Hepatocyte (in vitro differentiated cells): ENCODE measurements around the gene FLVCR2. TPM values are rescaled to one million over a fixed set of nuclear protein-coding genes. Genes with fewer than 3 reads are reported as not detected.

Experiments used
- DNase-seq: peaks from one replicate; pipeline ENCODE4 v3.0.0-alpha.2; 2016; ENCODE audit warnings: low spot score
- H2AFZ ChIP-seq: fragments of 200-600 bp; sonication (generic); 2 replicates; pipeline ENCODE4 v1.6.0; 2016; ENCODE audit warnings: antibody characterized with exemption, mild to moderate bottlenecking
- H3K27ac ChIP-seq: fragments of 200-600 bp; sonication (generic); 2 replicates; pipeline ENCODE4 v1.5.1; 2016; ENCODE audit warnings: mild to moderate bottlenecking
- H3K27me3 ChIP-seq: fragments of 200-600 bp; sonication (generic); 2 replicates; pipeline ENCODE4 v1.6.1; 2016
- H3K36me3 ChIP-seq: fragments of 200-600 bp; sonication (generic); replicated peaks from 2 replicates; pipeline ENCODE4 v1.5.1; 2016; ENCODE audit warnings: low read depth; ENCODE audit not compliant: insufficient read depth
- H3K4me1 ChIP-seq: fragments of 200-600 bp; sonication (generic); 2 replicates; pipeline ENCODE4 v1.5.1; 2016; ENCODE audit warnings: mild to moderate bottlenecking, moderate library complexity; ENCODE audit not compliant: insufficient read depth
- H3K4me2 ChIP-seq: fragments of 200-600 bp; sonication (generic); 2 replicates; pipeline ENCODE4 v1.6.0; 2016
- H3K4me3 ChIP-seq: fragments of 200-600 bp; sonication (generic); 2 replicates; pipeline ENCODE4 v1.5.1; 2016; ENCODE audit warnings: mild to moderate bottlenecking
- H3K79me2 ChIP-seq: fragments of 200-600 bp; sonication (generic); 2 replicates; pipeline ENCODE4 v1.6.0; 2017; ENCODE audit warnings: mild to moderate bottlenecking
- H3K9me2 ChIP-seq: fragments of 200-600 bp; sonication (generic); replicated peaks from 2 replicates; pipeline ENCODE4 v1.6.0; 2017; ENCODE audit warnings: mild to moderate bottlenecking; ENCODE audit not compliant: insufficient read depth
- H3K9me3 ChIP-seq: fragments of 200-600 bp; sonication (generic); 2 replicates; pipeline ENCODE4 v1.5.1; 2016; ENCODE audit warnings: low read depth, mild to moderate bottlenecking
- H4K20me1 ChIP-seq: fragments of 200-600 bp; sonication (generic); 2 replicates; pipeline ENCODE4 v1.6.0; 2016; ENCODE audit warnings: mild to moderate bottlenecking; ENCODE audit not compliant: insufficient read depth, poor library complexity, severe bottlenecking
- EZH2 ChIP-seq: fragments of 200-600 bp; sonication (generic); IDR thresholded peaks from 2 replicates; pipeline ENCODE4 v1.6.1; 2016; ENCODE audit warnings: antibody characterized with exemption, mild to moderate bottlenecking, borderline replicate concordance
- EZH2phosphoT487 ChIP-seq: fragments of 200-600 bp; sonication (generic); IDR thresholded peaks from one replicate; pipeline ENCODE4 v1.6.1; 2018; ENCODE audit warnings: antibody characterized with exemption, mild to moderate bottlenecking, low read depth, moderate library complexity; ENCODE audit not compliant: unreplicated experiment, severe bottlenecking
- WGBS: methylation state at CpG from one replicate; pipeline ENCODE4 v1.1.6; 2016; ENCODE audit warnings: low lambda C conversion rate; ENCODE audit errors: missing lambda C conversion rate; 5-methylcytosine and 5-hydroxymethylcytosine counted together
- polyA plus RNA-seq: library from polyadenylated mRNA; unstranded; fragments of >200 nt; fragmentation: Nextera tagmentation; extraction: Ambion mirVana; gene quantifications from 2 replicates; pipeline ENCODE4 v1.2.1, GENCODE V29; 2016
- total RNA-seq: library from RNA; depleted of rRNA; stranded (reverse); fragments of >200 nt; gene quantifications from 2 replicates; pipeline ENCODE4 v1.2.3, GENCODE V29; 2014
- TF ChIP-seq, protein P1 (sequence below): fragments of 200-600 bp; sonication (generic); IDR thresholded peaks from 2 replicates; pipeline ENCODE4 v1.5.1; 2016; ENCODE audit warnings: antibody characterized with exemption, mild to moderate bottlenecking; ENCODE audit not compliant: poor library complexity

FLVCR2 gene
- total and polyA plus RNA-seq, 2 experiments from 2014 or later, result 9.5 to 10.1 TPM

DNA sequence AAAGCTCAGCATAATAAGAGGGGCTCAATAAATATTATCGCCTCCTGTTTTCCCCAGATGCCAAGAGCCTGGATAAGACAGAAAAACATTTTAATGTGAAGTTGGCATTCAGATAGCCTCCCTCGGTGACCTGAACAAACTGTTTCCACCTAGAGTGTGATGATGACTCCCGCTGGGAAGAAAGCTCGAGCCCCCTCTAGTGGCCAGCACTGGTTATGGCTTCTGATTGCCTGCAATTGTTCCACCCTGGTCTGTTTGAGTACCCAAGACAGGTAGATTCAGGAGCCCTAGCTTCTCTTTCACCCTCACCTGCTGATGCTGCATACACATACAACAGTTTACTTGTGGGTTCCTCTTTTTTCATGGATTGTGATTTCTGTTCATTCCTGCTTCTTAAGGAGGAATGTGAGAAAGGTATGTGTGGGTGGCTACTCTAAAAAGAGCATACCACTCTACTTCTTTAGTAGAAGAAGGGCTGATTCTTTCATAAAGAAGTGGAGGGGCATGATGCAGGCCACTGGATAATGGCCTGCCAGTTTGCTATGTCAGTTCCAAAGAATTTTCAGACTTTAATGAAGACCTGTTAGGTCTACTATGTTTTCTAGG is 75.8 kb downstream of the FLVCR2 start:
- no peak overlapping the region for H2AFZ ChIP-seq
- TF ChIP-seq EZH2phosphoT487, result no peak
- TF ChIP-seq, protein P1, sequence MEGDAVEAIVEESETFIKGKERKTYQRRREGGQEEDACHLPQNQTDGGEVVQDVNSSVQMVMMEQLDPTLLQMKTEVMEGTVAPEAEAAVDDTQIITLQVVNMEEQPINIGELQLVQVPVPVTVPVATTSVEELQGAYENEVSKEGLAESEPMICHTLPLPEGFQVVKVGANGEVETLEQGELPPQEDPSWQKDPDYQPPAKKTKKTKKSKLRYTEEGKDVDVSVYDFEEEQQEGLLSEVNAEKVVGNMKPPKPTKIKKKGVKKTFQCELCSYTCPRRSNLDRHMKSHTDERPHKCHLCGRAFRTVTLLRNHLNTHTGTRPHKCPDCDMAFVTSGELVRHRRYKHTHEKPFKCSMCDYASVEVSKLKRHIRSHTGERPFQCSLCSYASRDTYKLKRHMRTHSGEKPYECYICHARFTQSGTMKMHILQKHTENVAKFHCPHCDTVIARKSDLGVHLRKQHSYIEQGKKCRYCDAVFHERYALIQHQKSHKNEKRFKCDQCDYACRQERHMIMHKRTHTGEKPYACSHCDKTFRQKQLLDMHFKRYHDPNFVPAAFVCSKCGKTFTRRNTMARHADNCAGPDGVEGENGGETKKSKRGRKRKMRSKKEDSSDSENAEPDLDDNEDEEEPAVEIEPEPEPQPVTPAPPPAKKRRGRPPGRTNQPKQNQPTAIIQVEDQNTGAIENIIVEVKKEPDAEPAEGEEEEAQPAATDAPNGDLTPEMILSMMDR, result peak; percentile 88
- TF ChIP-seq EZH2, result no peak
- H4K20me1 ChIP-seq, result no peaks in the 10 kb centered on the region
- H3K9me3 ChIP-seq, result no peaks in the 10 kb centered on the region
- peak; percentile 83 for DNase-seq
- peaks cover 19% of the 10 kb centered on the region for H3K4me1 ChIP-seq
- no peak overlapping the region for H3K4me2 ChIP-seq
- H3K79me2 ChIP-seq, result peaks cover 12% of the 10 kb centered on the region
- no peak overlapping the region for H3K4me3 ChIP-seq
- no peaks in the 10 kb centered on the region for H3K27me3 ChIP-seq
- H3K9me2 ChIP-seq, result no peaks in the 10 kb centered on the region
- H3K27ac ChIP-seq, result no peak overlapping the region
- H3K36me3 ChIP-seq, result no peaks in the 10 kb centered on the region
- 8% methylated on average over 4 of the region's 4 CpGs for WGBS

DNA sequence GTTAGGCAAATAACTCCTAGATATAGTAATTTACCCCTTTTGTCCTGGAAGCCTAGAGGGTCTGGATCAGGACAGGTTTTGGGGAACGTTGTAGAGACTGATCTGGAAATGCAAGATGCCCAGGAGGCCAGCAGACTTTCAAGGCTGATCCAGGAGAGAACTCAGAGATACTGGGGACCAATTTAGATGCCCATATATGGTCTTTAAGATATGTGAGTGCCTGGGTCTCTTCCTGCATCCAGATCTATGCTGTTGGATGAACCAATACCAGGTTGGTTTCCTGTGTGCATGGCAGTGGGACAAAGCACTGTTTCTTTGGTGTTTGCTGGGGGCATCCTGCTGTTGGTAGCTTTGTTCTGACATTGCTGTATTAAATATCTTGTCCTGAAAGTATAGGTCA is 76.8 kb downstream of the FLVCR2 start:
- no peak overlapping the region for H2AFZ ChIP-seq
- 0% methylated on average over 1 of the region's 1 CpG for WGBS
- no peak overlapping the region for H3K4me2 ChIP-seq
- no peak for TF ChIP-seq EZH2phosphoT487
- no peak for TF ChIP-seq EZH2
- TF ChIP-seq, protein P1, result no peak
- peaks cover 20% of the 10 kb centered on the region for H3K4me1 ChIP-seq
- H4K20me1 ChIP-seq, result no peaks in the 10 kb centered on the region
- no peaks in the 10 kb centered on the region for H3K36me3 ChIP-seq
- no peak overlapping the region for H3K27ac ChIP-seq
- no peaks in the 10 kb centered on the region for H3K9me3 ChIP-seq
- no peaks in the 10 kb centered on the region for H3K27me3 ChIP-seq
- H3K79me2 ChIP-seq, result peaks cover 22% of the 10 kb centered on the region
- no peak overlapping the region for H3K4me3 ChIP-seq
- no peak for DNase-seq
- H3K9me2 ChIP-seq, result no peaks in the 10 kb centered on the region

DNA sequence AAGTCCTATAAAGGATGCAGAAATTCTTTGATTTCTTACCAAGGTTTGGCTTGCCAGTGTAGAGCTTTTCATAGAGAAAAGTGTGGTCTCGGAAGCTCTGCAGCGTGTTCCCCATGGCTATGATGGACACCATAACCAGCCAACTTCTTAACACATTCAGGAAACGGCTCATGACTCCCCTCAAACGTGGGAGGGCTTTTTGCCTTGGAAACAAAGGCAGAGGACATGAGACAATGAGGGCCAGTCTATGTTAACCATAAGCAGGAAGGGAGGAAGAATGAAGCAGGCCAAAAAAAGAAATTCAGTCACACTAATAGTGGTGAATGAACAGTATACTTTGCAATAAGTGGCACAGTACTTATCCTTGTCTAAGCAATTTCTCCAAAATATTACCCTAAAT is 78.9 kb downstream of the FLVCR2 start:
- Histone ChIP-seq H3K27ac (no peak overlapping the region), H3K4me3 (no peak overlapping the region), H3K27me3 (no peaks in the 10 kb centered on the region), H2AFZ (no peak overlapping the region), H3K4me1 (peaks cover 11% of the 10 kb centered on the region), H3K9me3 (no peaks in the 10 kb centered on the region), H3K9me2 (no peaks in the 10 kb centered on the region), H3K79me2 (peaks cover 28% of the 10 kb centered on the region), H4K20me1 (no peaks in the 10 kb centered on the region), H3K36me3 (no peaks in the 10 kb centered on the region), H3K4me2 (no peak overlapping the region)
- TF ChIP-seq EZH2phosphoT487 (no peak), EZH2 (no peak)
- TF ChIP-seq, protein P1, result no peak
- WGBS, result 93% methylated on average over 4 of the region's 4 CpGs
- DNase-seq, result no peak
